Astrocyte of the hippocampus (primary cell): Measurements from ENCODE around the gene CAPN5.

ENCODE experiments used
- DNase-seq: peaks from one replicate; pipeline ENCODE4 v3.0.0; 2011; ENCODE audit warnings: low read depth, low spot score

The CAPN5 gene

GRCh38 chr11:77171885-77172665 lies 105.3 kb downstream of the CAPN5 start:
- no peak for DNase-seq

GRCh38 chr11:77172666-77172982 lies 105.9 kb downstream of the CAPN5 start:
- DNase-seq, result no peak

GRCh38 chr11:77173494-77173893 lies 106.7 kb downstream of the CAPN5 start:
- no peak for DNase-seq

GRCh38 chr11:77174559-77174958 lies 107.8 kb downstream of the CAPN5 start:
- DNase-seq, result no peak

- DNase-seq, result no peak
These were observed 108.5 kb downstream of the CAPN5 start for GRCh38 chr11:77175021-77175842.
